Erythroblast (primary cell): ENCODE measurements around the gene ZNF646.

ENCODE experiments used
- DNase-seq, 2 experiments: peaks; one replicate each; lab custom pipeline; 2025; lab: John Stamatoyannopoulos, UW
- GATA1 ChIP-seq: IDR thresholded peaks from 2 replicates; pipeline ENCODE4 v1.6.1; 2011; ENCODE audit warnings: low read depth, mild to moderate bottlenecking, control low read depth, low read length, moderate library complexity
- POLR2A ChIP-seq: IDR thresholded peaks from 2 replicates; pipeline ENCODE4 v1.6.1; 2011; ENCODE audit warnings: mild to moderate bottlenecking, low read length

The ZNF646 gene

GRCh38 chr16:31130336-31130891 lies 56.2 kb downstream of the ZNF646 start:
- TF ChIP-seq GATA1 (no peak), POLR2A (no peak)
- no peak for DNase-seq

DNA sequence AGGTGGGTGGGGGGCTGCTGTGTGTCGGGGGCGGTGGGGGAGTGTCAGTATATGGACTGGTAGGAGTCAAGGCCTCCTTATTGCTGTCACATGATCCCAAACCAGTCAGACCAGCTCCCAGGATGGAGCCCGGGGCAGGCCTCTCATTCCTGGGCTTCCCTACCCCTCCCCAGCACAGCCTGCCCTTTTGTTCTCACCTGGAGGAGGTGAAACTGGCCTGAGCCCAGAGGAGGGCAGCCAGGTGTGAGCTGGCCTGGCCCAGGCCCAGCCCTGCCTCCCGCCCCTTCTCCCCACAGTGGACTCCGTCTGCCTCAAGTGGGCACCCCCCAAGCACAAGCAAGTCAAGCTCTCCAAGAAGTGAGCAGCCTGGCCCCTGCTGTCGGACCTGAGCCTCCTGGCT lies 56.7 kb downstream of the ZNF646 start:
- DNase-seq = no peak
- TF ChIP-seq POLR2A = no peak
- TF ChIP-seq GATA1 = no peak

- DNase-seq = no peak
- TF ChIP-seq POLR2A = no peak
These were observed 57.2 kb downstream of the ZNF646 start for GRCh38 chr16:31131416-31131815.

DNA sequence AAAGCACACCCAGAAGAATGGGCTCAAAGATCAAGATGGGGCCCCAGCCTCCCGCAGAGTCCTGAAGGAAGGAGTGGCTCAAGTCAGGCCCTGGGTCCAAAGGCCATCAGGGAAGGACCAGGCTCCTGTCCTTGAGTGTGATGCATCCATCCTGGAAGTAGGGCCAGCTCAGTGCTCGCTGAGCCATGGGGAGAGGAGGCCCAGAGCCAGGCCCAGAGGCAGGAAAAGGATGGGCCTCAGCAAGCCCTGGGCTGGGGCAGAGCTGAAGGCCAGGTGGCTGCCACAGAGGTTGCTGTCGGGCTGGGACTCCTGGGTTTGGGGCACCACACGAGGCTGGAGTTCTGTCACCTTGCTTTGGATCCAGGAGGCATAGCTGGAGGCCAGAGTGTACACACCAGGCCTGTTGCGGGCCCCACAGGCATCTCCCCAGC lies 57.6 kb downstream of the ZNF646 start:
- TF ChIP-seq POLR2A = no peak
- TF ChIP-seq GATA1 = no peak
- no peak for DNase-seq

- DNase-seq = no peak
- TF ChIP-seq GATA1 (no peak), POLR2A (no peak)
These were observed 58.2 kb downstream of the ZNF646 start for GRCh38 chr16:31132303-31132979.

DNA sequence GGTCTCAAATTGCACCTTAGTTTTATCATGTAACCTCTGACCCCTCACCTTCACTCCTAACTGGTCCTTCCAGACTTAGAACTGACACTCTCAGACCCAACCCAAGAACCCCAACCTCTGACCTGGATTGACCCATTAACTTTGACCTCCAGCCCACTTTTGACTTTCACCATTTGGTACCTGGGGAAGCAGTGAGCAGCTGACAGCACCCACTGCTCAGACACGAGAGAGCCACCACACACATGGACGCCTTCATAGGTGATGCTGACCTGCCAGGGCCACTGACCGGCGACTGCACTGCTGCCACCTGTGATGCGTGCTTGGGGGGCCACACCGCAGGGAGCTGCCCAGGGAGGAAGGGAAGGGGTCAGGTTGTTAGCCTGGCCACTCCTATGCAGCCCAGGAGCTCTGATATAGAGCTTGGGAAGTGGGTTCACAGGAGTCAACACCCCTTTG lies 58.9 kb downstream of the ZNF646 start:
- TF ChIP-seq POLR2A (no peak), GATA1 (no peak)
- no peak for DNase-seq
